Parathyroid adenoma (tissue), 2 donors: ENCODE results near the gene SAE1.

ENCODE experiments used
- H2AFZ ChIP-seq: fragments of 300-600 bp; sonication (generic); one replicate; pipeline ENCODE4 v1.7.0; 2017; ENCODE audit warnings: antibody characterized with exemption, mild to moderate bottlenecking
- H3K27ac ChIP-seq: fragments of 300-600 bp; sonication (generic); one replicate; pipeline ENCODE4 v1.7.0; 2017
- H3K27me3 ChIP-seq: fragments of 300-600 bp; sonication (generic); one replicate; pipeline ENCODE4 v1.7.0; 2017; ENCODE audit warnings: low read length; ENCODE audit not compliant: control insufficient read depth, insufficient read depth
- H3K36me3 ChIP-seq: fragments of 300-600 bp; sonication (generic); one replicate; pipeline ENCODE4 v1.7.0; 2017; ENCODE audit warnings: low read length; ENCODE audit not compliant: control insufficient read depth, insufficient read depth
- H3K4me1 ChIP-seq: fragments of 300-600 bp; sonication (generic); one replicate; pipeline ENCODE4 v1.7.0; 2017; ENCODE audit warnings: control low read depth
- H3K4me2 ChIP-seq: fragments of 300-600 bp; sonication (generic); one replicate; pipeline ENCODE4 v1.7.0; 2017; ENCODE audit warnings: low read length
- H3K4me3 ChIP-seq: fragments of 300-600 bp; sonication (generic); one replicate; pipeline ENCODE4 v1.7.0; 2017; ENCODE audit warnings: low read depth, low read length
- H3K79me2 ChIP-seq: fragments of 300-600 bp; sonication (generic); one replicate; pipeline ENCODE4 v1.7.0; 2017; ENCODE audit warnings: control low read depth
- H3K9ac ChIP-seq: fragments of 300-600 bp; sonication (generic); one replicate; pipeline ENCODE4 v1.7.0; 2017; ENCODE audit warnings: mild to moderate bottlenecking
- H3K9me3 ChIP-seq: fragments of 300-600 bp; sonication (generic); one replicate; pipeline ENCODE4 v1.7.0; 2017; ENCODE audit warnings: low read length; ENCODE audit not compliant: control insufficient read depth
- CTCF ChIP-seq: fragments of 300-600 bp; sonication (generic); IDR thresholded peaks from one replicate; pipeline ENCODE4 v1.7.0; 2017; ENCODE audit warnings: antibody characterized with exemption, mild to moderate bottlenecking
- donor health status: primary hyperparathyroidism.

SAE1 gene

GRCh38 chr19:47183601-47184000, 53.0 kb downstream of the SAE1 start:
- H3K4me2 ChIP-seq: no peak overlapping the region
- H3K27me3 ChIP-seq: no peaks in the 10 kb centered on the region
- no peaks in the 10 kb centered on the region for H3K79me2 ChIP-seq
- no peak for TF ChIP-seq CTCF
- no peaks in the 10 kb centered on the region for H3K4me1 ChIP-seq
- H2AFZ ChIP-seq: no peak overlapping the region
- H3K9me3 ChIP-seq: no peaks in the 10 kb centered on the region
- no peak overlapping the region for H3K9ac ChIP-seq
- H3K27ac ChIP-seq: no peak overlapping the region
- no peak overlapping the region for H3K4me3 ChIP-seq
- no peaks in the 10 kb centered on the region for H3K36me3 ChIP-seq

GRCh38 chr19:47186446-47187334, 56.1 kb downstream of the SAE1 start:
- Histone ChIP-seq H3K4me1 (peaks cover 12% of the 10 kb centered on the region), H3K27me3 (no peaks in the 10 kb centered on the region), H2AFZ (no peak overlapping the region), H3K4me2 (no peak overlapping the region), H3K27ac (no peak overlapping the region), H3K36me3 (no peaks in the 10 kb centered on the region), H3K9ac (no peak overlapping the region), H3K9me3 (no peaks in the 10 kb centered on the region), H3K79me2 (no peaks in the 10 kb centered on the region), H3K4me3 (no peak overlapping the region)
- TF ChIP-seq CTCF: no peak

- no peak for TF ChIP-seq CTCF
- Histone ChIP-seq H3K4me2 (no peak overlapping the region), H3K4me1 (peaks cover 12% of the 10 kb centered on the region), H3K27ac (no peak overlapping the region), H3K9ac (no peak overlapping the region), H2AFZ (no peak overlapping the region), H3K9me3 (no peaks in the 10 kb centered on the region), H3K4me3 (no peak overlapping the region), H3K27me3 (no peaks in the 10 kb centered on the region), H3K79me2 (no peaks in the 10 kb centered on the region), H3K36me3 (no peaks in the 10 kb centered on the region)
Measured at GRCh38 chr19:47187335-47187655, 56.7 kb downstream of the SAE1 start.

- no peak for TF ChIP-seq CTCF
- Histone ChIP-seq H3K4me2 (no peak overlapping the region), H2AFZ (no peak overlapping the region), H3K79me2 (no peaks in the 10 kb centered on the region), H3K4me3 (no peak overlapping the region), H3K9ac (no peak overlapping the region), H3K27me3 (no peaks in the 10 kb centered on the region), H3K36me3 (no peaks in the 10 kb centered on the region), H3K9me3 (no peaks in the 10 kb centered on the region), H3K27ac (no peak overlapping the region), H3K4me1 (peaks cover 12% of the 10 kb centered on the region)
Measured at GRCh38 chr19:47187797-47188196, 57.2 kb downstream of the SAE1 start.

- Histone ChIP-seq H3K79me2 (no peaks in the 10 kb centered on the region), H3K4me2 (no peak overlapping the region), H3K9me3 (no peaks in the 10 kb centered on the region), H3K9ac (no peak overlapping the region), H3K36me3 (no peaks in the 10 kb centered on the region), H3K27me3 (no peaks in the 10 kb centered on the region), H3K27ac (no peak overlapping the region), H2AFZ (no peak overlapping the region), H3K4me1 (peaks cover 12% of the 10 kb centered on the region), H3K4me3 (no peak overlapping the region)
- TF ChIP-seq CTCF: no peak
Measured at GRCh38 chr19:47188507-47189033, 57.9 kb downstream of the SAE1 start.
